Right lobe of liver (tissue), 4 donors: ENCODE data around the gene CDH2.

Source experiments
- POLR2A ChIP-seq: fragments of 450-650 bp; IDR thresholded peaks from one replicate; pipeline ENCODE4 v1.6.1; 2017; ENCODE audit warnings: antibody characterized with exemption, mild to moderate bottlenecking
- TF ChIP-seq, protein P1 (sequence below), 4 donors: fragments of 200-600 bp in 3 of 4; fragments of 450-650 bp in 1 of 4; IDR thresholded peaks; one replicate each; pipeline versions ENCODE4 v1.5.1 to v1.8.0; 2016 to 2022; ENCODE audit warnings: antibody characterized with exemption in 4 of 4, mild to moderate bottlenecking in 2 of 4
- donor health status: DM: no; HTN: no; CAD: no.
- donor health status: DM: no; HTN: no; CAD: no.
- donor health status: DM: no; HTN: yes; CAD: no.

DNA sequence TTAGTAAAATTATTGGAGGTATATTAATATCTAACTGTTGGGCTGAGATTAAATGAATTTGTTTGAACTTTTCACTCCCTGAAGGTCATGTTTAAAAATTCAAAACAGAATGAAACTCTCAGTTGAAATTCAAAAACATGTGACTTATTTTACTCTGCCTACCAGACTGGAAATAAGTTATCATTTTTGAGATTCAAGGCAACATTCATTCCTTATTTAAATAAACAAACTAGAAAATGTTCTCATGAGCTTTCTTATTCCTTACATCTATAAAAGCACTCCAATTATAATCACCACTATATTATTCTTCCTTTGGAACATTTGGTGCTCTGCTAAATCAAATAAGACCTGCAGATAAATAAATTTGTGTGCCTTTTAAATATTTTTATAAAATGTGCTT lies 217.8 kb downstream of the CDH2 start:
- no peak for TF ChIP-seq POLR2A
- TF ChIP-seq, protein P1, sequence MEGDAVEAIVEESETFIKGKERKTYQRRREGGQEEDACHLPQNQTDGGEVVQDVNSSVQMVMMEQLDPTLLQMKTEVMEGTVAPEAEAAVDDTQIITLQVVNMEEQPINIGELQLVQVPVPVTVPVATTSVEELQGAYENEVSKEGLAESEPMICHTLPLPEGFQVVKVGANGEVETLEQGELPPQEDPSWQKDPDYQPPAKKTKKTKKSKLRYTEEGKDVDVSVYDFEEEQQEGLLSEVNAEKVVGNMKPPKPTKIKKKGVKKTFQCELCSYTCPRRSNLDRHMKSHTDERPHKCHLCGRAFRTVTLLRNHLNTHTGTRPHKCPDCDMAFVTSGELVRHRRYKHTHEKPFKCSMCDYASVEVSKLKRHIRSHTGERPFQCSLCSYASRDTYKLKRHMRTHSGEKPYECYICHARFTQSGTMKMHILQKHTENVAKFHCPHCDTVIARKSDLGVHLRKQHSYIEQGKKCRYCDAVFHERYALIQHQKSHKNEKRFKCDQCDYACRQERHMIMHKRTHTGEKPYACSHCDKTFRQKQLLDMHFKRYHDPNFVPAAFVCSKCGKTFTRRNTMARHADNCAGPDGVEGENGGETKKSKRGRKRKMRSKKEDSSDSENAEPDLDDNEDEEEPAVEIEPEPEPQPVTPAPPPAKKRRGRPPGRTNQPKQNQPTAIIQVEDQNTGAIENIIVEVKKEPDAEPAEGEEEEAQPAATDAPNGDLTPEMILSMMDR (IDR thresholded peaks at IDR 0.05): no peak
